Ovary (tissue), 9 donors: ENCODE results near the gene SIK2. TPM values are rescaled to one million over a fixed set of nuclear protein-coding genes. Genes with fewer than 3 reads are reported as not detected.

Experiments
- DNase-seq, 5 donors: peaks; one replicate each; pipeline ENCODE4 v3.0.0-alpha.2; 2019 to 2020
- H3K27ac ChIP-seq, 2 donors: fragments of 200-600 bp; one replicate each; pipeline versions ENCODE4 v1.5.1 to v1.8.0; 2019 to 2022
- H3K27me3 ChIP-seq: fragments of 200-600 bp; one replicate; pipeline ENCODE4 v1.8.0; 2022
- H3K36me3 ChIP-seq: fragments of 200-600 bp; sonication (generic); one replicate; pipeline ENCODE4 v1.5.1; 2019
- H3K4me1 ChIP-seq: one replicate; pipeline ENCODE4 v1.8.1; 2013; ENCODE audit warnings: mild to moderate bottlenecking, moderate library complexity; ENCODE audit not compliant: insufficient read depth
- H3K4me3 ChIP-seq: fragments of 200-600 bp; sonication (generic); one replicate; pipeline ENCODE4 v1.5.1; 2017
- H3K9me3 ChIP-seq, 2 donors: fragments of 200-600 bp in 1 of 2; sonication (generic) in 1 of 2; one replicate each; pipeline versions ENCODE4 v1.5.1 to v1.8.1; 2013 to 2019; ENCODE audit warnings: mild to moderate bottlenecking in 1 of 2, moderate library complexity in 1 of 2
- EP300 ChIP-seq: sonication (generic); formaldehyde crosslinking; IDR thresholded peaks from one replicate; pipeline ENCODE4 v1.6.1; 2017; ENCODE audit warnings: antibody characterized with exemption
- POLR2A ChIP-seq: fragments of 450-650 bp; IDR thresholded peaks from one replicate; pipeline ENCODE4 v1.6.1; 2017; ENCODE audit warnings: antibody characterized with exemption, mild to moderate bottlenecking, moderate library complexity
- WGBS, 3 donors: extraction: QIAGEN DNeasy Blood & Tissue Kit in 1 of 3; methylation state at CpG; one replicate each; pipeline versions ENCODE4 v1.1.5 to v1.1.7; 2013 to 2017; 5-methylcytosine and 5-hydroxymethylcytosine counted together
- intact Hi-C, 4 donors: fragments of 100-400 bp; cut with DNase I; formaldehyde crosslinking; loops; one replicate each; pipeline versions ENCODE4 v1.11.0 to v1.15.1; 2022 to 2023
- polyA plus RNA-seq, 2 donors: library from polyadenylated mRNA; stranded (reverse); fragments of 200-250 nt in 1 of 2; fragments of 350-450 nt in 1 of 2; fragmentation: Illumina TruSeq in 1 of 2; extraction: RNeasy Lipid Tissue Mini Kit (QIAGEN cat#74804) in 1 of 2; gene quantifications; one replicate each; pipeline ENCODE4 v1.2.3, GENCODE V29; 2013 to 2014
- total RNA-seq, 7 donors: library from RNA; depleted of rRNA in 2 of 7; stranded (reverse); fragments of >200 nt in 2 of 7; fragmentation: NEBNext Ultra II Directional in 3 of 7; extraction: Animal tissue kit (Norgen Biotek cat#: 25700) in 3 of 7; gene quantifications; one replicate each; pipeline versions ENCODE4 v1.1.0 to v1.2.4, GENCODE V29; 2016 to 2023
- TF ChIP-seq, protein P1 (sequence below), 3 donors: fragments of 450-650 bp in 2 of 3; fragments of 200-600 bp in 1 of 3; IDR thresholded peaks; one replicate each; pipeline versions ENCODE4 v1.5.1 to v1.8.0; 2016 to 2022; ENCODE audit warnings: antibody characterized with exemption in 3 of 3, mild to moderate bottlenecking in 1 of 3
- donor health status: DM: no; HTN: no; CAD: no; lungs with moderate emphysema.
- donor health status: DM: no; HTN: no; CAD: no.
- donor health status: Bipolar disorder and iron deficiency.
- donor health status: DM: yes; HTN: yes; CAD: no.
- donor health status: DM: no; HTN: no; CAD: no.
- donor health status: DM: yes; HTN: yes; CAD: no.

SIK2 gene
- total and polyA plus RNA-seq, 9 donors = 13.7 to 50.5 (median 26.8) TPM

DNA sequence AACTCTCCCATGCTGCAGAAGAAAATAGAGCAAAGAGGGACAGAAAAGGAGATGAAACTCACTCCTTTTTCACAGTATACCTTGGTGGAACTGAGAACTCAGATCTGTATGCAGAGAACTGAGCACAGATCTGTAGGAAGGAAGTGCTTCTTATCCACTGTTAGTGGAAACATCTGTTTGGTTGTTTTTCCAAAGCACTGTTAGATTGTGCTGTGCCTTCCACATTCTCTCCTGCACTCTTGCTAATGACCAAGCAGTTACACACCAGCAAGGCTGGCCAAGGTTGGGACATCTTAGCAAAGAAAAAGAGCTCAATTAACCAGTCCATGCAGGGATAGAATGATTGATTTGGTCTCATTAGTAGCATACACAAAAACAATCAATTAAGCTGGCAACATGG lies 20.1 kb upstream of the SIK2 start:
- H3K9me3 ChIP-seq = no peaks in the 10 kb centered on the region
- H3K36me3 ChIP-seq = no peaks in the 10 kb centered on the region
- TF ChIP-seq EP300 = no peak
- TF ChIP-seq, protein P1, sequence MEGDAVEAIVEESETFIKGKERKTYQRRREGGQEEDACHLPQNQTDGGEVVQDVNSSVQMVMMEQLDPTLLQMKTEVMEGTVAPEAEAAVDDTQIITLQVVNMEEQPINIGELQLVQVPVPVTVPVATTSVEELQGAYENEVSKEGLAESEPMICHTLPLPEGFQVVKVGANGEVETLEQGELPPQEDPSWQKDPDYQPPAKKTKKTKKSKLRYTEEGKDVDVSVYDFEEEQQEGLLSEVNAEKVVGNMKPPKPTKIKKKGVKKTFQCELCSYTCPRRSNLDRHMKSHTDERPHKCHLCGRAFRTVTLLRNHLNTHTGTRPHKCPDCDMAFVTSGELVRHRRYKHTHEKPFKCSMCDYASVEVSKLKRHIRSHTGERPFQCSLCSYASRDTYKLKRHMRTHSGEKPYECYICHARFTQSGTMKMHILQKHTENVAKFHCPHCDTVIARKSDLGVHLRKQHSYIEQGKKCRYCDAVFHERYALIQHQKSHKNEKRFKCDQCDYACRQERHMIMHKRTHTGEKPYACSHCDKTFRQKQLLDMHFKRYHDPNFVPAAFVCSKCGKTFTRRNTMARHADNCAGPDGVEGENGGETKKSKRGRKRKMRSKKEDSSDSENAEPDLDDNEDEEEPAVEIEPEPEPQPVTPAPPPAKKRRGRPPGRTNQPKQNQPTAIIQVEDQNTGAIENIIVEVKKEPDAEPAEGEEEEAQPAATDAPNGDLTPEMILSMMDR (IDR thresholded peaks at IDR 0.05) = no peak
- TF ChIP-seq POLR2A = no peak
- H3K27ac ChIP-seq = peak overlapping the region in 1 of 2 donors; percentile 1
- H3K4me1 ChIP-seq = peaks cover 8% of the 10 kb centered on the region
- no peaks in the 10 kb centered on the region for H3K27me3 ChIP-seq
- H3K4me3 ChIP-seq = no peak overlapping the region
- DNase-seq = no peak
- intact Hi-C loops = loop anchor here in 1 of 4 donors (5.0 kb wide), 1 partner anchor 260 kb away; no protein-coding TSS in a partner anchor

DNA sequence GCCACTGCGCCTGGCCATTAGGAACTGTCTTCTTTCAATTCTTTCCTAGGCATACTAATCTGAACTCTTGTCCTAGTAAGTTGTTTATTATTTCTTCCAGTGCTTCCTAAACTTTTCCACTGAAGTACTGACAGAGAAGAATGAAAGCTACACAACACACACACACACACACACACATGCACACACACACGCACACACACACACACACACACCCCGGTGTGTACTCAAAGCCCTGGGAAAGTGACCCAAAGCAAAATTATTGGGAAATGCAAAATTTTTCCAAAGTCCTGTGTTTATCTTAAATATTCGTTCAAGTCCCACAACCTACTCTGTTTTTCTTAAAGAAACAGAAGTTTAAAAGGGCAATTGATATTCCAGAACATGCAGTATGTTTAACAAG lies 19.4 kb upstream of the SIK2 start:
- TF ChIP-seq EP300 = no peak
- TF ChIP-seq, protein P1 (IDR thresholded peaks at IDR 0.05) = no peak
- TF ChIP-seq POLR2A = no peak
- Histone ChIP-seq H3K4me1 (peaks cover 8% of the 10 kb centered on the region), H3K27me3 (no peaks in the 10 kb centered on the region), H3K36me3 (no peaks in the 10 kb centered on the region), H3K4me3 (no peak overlapping the region), H3K9me3 (no peaks in the 10 kb centered on the region), H3K27ac (no peak overlapping the region)
- WGBS, 3 donors = 29 to 46% (median 32%) methylated on average over 4 of the region's 4 CpGs
- intact Hi-C loops = loop anchor here in 1 of 4 donors (5.0 kb wide), 1 partner anchor 259 kb away; no protein-coding TSS in a partner anchor
- DNase-seq = no peak

DNA sequence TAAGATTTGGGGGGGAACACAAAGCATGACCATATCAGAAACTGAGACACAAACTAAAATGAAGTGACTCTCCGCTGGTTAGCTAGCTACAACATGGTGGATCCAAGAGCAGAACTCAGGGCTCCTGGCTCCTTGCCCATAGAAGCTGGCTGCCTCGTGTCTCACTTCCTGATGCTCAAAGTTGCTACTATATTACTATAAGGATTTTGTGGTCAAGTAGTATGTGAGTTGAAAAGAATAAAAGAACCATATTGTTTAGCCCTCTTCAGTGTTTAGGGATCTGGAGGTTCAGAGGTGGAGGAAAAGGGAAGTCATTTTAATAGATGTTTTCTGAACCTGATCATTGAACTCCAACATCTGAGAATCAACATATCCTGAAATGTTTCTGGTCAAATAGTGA lies 16.9 kb upstream of the SIK2 start:
- TF ChIP-seq, protein P1 (IDR thresholded peaks at IDR 0.05) = no peak
- no peak for TF ChIP-seq EP300
- TF ChIP-seq POLR2A = no peak
- H3K27ac ChIP-seq = no peak overlapping the region
- intact Hi-C loops = no loop called here
- no peak overlapping the region for H3K4me3 ChIP-seq
- H3K9me3 ChIP-seq = no peaks in the 10 kb centered on the region
- no peak for DNase-seq
- H3K4me1 ChIP-seq = peaks cover 12% of the 10 kb centered on the region
- H3K36me3 ChIP-seq = no peaks in the 10 kb centered on the region
- 52 to 57% (median 54%) methylated on average over 2 of the region's 2 CpGs for WGBS, 3 donors
- H3K27me3 ChIP-seq = no peaks in the 10 kb centered on the region

DNA sequence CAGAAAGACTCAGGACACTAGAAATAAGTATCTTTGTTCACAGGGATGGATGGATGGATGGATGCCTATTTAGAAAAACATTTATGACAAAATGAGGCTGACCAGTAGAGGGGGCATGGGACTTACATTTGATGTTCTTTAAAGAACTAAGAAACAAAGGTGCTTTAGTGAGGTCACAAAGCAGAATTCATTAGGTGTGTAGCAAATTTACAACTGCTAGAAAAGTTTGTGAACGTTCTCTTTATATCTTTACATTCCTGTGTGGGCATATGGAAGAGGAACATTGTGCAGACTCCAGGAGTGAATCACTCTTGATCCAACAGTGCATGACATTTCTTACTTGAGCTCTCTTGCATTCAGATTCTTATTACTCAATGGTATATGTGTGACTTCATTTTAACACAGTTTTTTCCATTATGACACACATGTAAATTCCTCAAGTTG lies 15.8 kb upstream of the SIK2 start:
- Histone ChIP-seq H3K27me3 (no peaks in the 10 kb centered on the region), H3K9me3 (no peaks in the 10 kb centered on the region), H3K27ac (no peak overlapping the region), H3K36me3 (no peaks in the 10 kb centered on the region), H3K4me1 (peaks cover 12% of the 10 kb centered on the region), H3K4me3 (no peak overlapping the region)
- 10 to 15% (median 11%) methylated on average over 1 of the region's 1 CpG for WGBS, 3 donors
- no peak for TF ChIP-seq EP300
- TF ChIP-seq, protein P1 (IDR thresholded peaks at IDR 0.05) = peak in 1 of 3 donors; percentile 64
- intact Hi-C loops = no loop called here
- DNase-seq = peak in 1 of 5 donors; percentile 48
